DMS153 treated with DMSO at 0.1 percent for 48 hours (cell line): ENCODE results near the gene SORBS2.

Experiments used
- DNase-seq: peaks from one replicate; lab custom pipeline; 2025; ENCODE audit not compliant: unreplicated experiment; lab: John Stamatoyannopoulos, UW

Gene SORBS2

DNA sequence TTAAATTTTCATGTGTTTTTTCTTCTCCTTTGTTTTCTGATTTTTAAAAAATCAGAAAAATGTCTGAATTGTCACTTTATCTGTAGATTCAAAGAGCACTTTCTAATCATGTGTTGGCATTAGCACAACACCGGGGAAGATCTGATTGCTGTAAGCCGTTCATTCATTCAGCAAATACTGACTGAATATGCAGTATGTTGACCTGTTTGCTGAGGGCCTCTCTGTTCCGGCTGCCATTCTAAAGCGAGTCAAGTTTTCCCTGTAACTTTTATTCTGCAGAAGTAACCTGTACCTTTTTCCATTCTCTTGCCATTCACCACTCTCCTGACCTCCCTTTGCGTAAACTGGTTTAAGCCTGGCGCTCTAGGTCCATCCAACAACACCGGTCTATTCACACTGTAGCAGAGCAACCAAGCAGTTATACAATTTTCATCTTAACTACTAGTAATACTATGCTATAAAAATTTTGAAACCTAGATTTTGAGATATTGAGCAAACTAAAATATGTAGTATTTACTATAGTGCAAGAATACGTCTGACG lies 6.7 kb downstream of the SORBS2 start:
- DNase-seq = no peak

GRCh38 chr4:185803022-185803421 lies 9.0 kb downstream of the SORBS2 start:
- no peak for DNase-seq

DNA sequence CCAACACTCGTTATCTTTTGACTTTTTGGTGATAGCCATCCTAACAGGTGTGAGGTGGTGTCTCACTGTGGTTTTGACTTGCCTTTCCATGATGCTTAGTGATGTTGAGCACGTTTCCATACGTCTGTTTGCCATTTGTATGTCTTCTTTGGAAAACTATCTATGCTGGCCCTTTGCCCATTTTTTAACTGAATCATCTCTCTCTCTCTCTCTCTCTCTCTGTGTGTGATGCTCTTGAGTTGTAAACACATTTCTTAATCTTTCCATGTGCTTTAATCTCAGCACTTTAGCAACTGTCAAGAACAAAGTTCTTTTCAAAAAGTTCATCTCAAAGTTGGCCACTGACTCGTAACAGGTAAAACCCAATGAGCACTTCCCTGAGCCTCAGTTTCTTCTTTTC lies 10.5 kb downstream of the SORBS2 start:
- DNase-seq = no peak

- DNase-seq = no peak
These were observed 11.6 kb downstream of the SORBS2 start for GRCh38 chr4:185800266-185800945.

- DNase-seq = no peak
These were observed 12.6 kb downstream of the SORBS2 start for GRCh38 chr4:185799442-185799841.

GRCh38 chr4:185797596-185798338 lies 14.2 kb downstream of the SORBS2 start:
- DNase-seq = no peak

- DNase-seq = no peak
These were observed 15.0 kb downstream of the SORBS2 start for GRCh38 chr4:185797018-185797417.

DNA sequence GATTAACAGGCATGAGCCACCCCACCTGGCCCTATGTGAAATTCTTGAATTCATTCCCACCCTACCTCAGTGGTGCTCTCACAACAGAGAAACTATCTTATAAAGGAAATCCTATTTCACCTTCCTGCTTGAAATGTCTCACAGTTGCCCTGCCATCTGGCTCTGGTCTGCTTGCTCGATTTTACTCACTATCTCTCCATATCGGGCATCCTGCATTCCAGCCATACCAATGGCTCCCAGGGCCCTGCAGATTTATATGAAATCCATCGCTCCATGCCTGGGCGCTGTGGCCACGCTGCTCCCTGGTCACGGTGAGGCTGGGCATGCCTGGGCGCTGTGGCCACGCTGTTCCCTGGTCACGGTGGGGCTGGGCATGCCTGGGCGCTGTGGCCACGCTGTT lies 15.8 kb downstream of the SORBS2 start:
- DNase-seq = no peak

DNA sequence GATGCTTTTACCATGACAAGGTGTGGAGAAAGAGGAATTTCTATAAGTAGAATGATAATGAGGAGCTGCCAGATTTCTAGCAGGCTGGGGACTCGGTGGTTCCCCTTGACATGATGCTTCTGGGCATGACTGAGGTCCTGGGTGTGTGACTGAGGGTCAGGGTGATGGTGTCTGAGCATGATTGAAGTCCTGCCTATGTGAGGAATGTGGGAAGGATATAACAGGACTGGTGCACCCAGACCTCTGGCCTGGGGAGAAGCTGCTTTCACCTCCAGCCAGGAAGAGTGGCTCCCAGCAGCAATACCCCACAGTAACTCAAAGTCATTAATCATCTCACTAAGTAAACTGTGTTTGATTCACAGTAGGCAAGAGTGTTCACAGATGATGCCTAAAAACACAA lies 17.4 kb downstream of the SORBS2 start:
- DNase-seq = no peak

DNA sequence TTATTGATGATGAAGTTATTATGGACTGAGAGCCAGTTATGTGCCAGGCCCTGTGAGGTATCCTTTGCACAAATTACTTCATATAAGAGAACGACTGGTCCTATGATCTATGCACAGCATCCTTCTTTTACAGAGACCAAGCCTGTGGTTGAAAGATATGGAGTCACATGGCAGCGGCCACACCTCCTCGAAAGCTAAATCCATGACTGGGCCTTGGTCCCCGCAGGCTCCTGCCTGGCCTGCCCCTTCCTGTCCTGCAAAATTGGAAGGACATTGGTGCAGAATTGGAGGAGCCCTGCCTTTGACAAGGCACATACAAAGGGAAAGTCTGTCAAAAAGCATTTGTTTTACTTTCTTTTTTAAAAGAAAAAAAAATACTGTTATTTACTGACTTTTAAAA lies 18.3 kb downstream of the SORBS2 start:
- DNase-seq = no peak

GRCh38 chr4:185793116-185793485 lies 18.9 kb downstream of the SORBS2 start:
- no peak for DNase-seq

GRCh38 chr4:185792384-185793115 lies 19.4 kb downstream of the SORBS2 start:
- DNase-seq = no peak

- no peak for DNase-seq
These were observed 23.9 kb downstream of the SORBS2 start for GRCh38 chr4:185787926-185788679.

DNA sequence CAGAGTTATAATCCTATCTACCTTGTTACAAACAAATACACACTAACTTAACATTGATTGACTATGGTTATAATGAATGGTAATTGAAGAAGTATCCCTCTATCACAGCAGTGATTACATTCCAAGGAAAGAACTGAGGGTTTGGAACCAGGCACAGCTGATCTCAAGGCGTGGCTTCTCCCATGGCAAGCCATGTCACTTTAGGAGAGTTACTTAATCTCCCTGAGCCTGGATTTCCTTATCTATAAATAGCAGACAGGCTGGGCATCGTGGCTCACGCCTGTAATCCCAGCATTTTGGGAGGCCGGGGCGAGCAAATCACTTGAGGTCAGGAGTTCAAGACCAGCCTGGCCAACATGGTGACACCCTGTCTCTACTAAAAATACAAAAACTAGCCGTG lies 25.6 kb downstream of the SORBS2 start:
- DNase-seq = no peak

- no peak for DNase-seq
These were observed 28.4 kb downstream of the SORBS2 start for GRCh38 chr4:185783574-185783973.

- no peak for DNase-seq
These were observed 29.5 kb downstream of the SORBS2 start for GRCh38 chr4:185782523-185782922.

DNA sequence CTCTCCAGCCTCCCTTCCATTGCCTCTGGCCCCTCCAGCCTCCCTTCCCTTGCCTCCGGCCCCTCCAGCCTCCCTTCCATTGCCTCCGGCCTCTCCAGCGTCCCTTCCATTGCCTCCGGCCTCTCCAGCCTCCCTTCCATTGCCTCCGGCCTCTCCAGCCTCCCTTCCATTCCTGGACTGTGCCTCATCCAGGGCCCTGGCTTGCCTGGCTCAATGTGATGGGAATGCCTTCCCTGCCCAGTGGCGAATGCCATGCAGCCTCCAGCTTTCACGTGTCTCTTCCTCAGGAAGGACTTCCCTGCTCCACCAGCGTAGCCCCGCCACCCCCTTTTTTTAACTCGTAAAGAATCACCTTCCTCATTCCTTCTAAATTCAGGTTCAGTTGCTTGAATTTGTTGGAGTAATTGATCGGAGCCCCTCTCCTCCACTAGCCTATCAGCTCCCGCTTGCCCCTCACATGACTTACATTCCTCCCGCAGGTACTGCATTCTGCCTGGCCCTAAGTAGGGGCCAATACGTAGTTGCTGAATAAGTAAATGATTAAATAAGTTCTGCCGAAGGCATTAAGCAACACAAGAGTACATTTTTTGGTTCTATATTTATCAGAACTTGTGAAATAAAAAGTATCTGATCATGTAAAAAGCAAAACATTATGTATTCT lies 30.3 kb downstream of the SORBS2 start:
- DNase-seq = no peak

- DNase-seq = no peak
These were observed 31.5 kb downstream of the SORBS2 start for GRCh38 chr4:185780472-185780871.

DNA sequence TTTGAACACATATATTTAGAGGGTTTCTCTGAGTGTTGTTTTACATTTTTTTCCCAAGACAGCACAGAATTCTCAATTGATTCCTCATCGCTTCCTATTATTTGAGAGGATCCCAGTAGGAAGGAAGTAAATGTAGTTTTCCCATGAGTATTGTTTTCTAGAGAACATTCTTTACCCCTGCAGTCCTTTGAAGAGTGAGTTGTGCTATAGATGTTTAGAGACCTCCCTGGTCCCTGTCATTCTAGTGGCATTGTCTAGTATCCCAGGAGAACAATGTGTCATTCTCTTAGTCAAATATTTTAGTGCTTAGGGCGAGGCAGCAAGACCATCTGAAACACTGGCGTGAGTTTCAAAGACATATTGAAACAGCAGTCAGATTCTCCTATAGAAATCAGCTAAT lies 32.5 kb downstream of the SORBS2 start:
- no peak for DNase-seq

- no peak for DNase-seq
These were observed 33.7 kb downstream of the SORBS2 start for GRCh38 chr4:185778307-185778706.
